GM18505 (cell line): Measurements from ENCODE around the gene SPTBN4.
A peak's percentile ranks its signal among the peaks of the same experiment; 100 is the strongest.
"Not testable (repeated sequence)": the region's sequence is repeated elsewhere in the genome, so short reads cannot be mapped to it uniquely, and the experiment has no call there.

Source experiments
- ATAC-seq: cut with Tn5 transposase; IDR thresholded peaks from one replicate; pipeline ENCODE4 v1.9.1; 2021; ENCODE audit not compliant: unreplicated experiment
- POLR2A ChIP-seq: IDR thresholded peaks from 4 replicates; pipeline ENCODE4 v1.6.1; 2011; ENCODE audit warnings: borderline replicate concordance; ENCODE audit not compliant: insufficient read depth, insufficient read length; ENCODE audit errors: extremely low read depth

The SPTBN4 gene

GRCh38 chr19:40425450-40426287, 41.1 kb upstream of the SPTBN4 start, which contains the start of gene SERTAD1:
Gene SERTAD1 (minus strand): TSS chr19:40425992. CDS start chr19:40423546, 2,446 bp downstream.
- ATAC-seq, result peak; percentile 82
- peak; percentile 99 for TF ChIP-seq POLR2A

GRCh38 chr19:40428197-40428596, 38.6 kb upstream of the SPTBN4 start:
- not testable (repeated sequence) for ATAC-seq

- not testable (repeated sequence) for ATAC-seq
Measured at GRCh38 chr19:40430242-40430641, 36.6 kb upstream of the SPTBN4 start.

GRCh38 chr19:40431698-40432097, 35.1 kb upstream of the SPTBN4 start:
- ATAC-seq, result no peak
- no peak for TF ChIP-seq POLR2A

- ATAC-seq, result not testable (repeated sequence)
Measured at GRCh38 chr19:40432760-40433159, 34.0 kb upstream of the SPTBN4 start.

- TF ChIP-seq POLR2A, result peak; percentile 72
- ATAC-seq, result peak; percentile 55
Measured at GRCh38 chr19:40433391-40434216, 33.2 kb upstream of the SPTBN4 start.

- TF ChIP-seq POLR2A, result no peak
- ATAC-seq, result no peak
Measured at GRCh38 chr19:40438284-40438683, 28.5 kb upstream of the SPTBN4 start.

GRCh38 chr19:40441719-40442253, 25.0 kb upstream of the SPTBN4 start:
- no peak for ATAC-seq
- TF ChIP-seq POLR2A, result peak; percentile 18

GRCh38 chr19:40442328-40443130, 24.3 kb upstream of the SPTBN4 start:
- no peak for ATAC-seq

GRCh38 chr19:40443131-40443999, 23.4 kb upstream of the SPTBN4 start:
- TF ChIP-seq POLR2A, result peak; percentile 33
- ATAC-seq, result peak; percentile 55

More at GRCh38 chr19:40442328-40443130, 24.3 kb upstream of the SPTBN4 start:
- no peak for TF ChIP-seq POLR2A

- TF ChIP-seq POLR2A, result peak; percentile 92
- peak; percentile 62 for ATAC-seq
Measured at GRCh38 chr19:40444000-40444824, 22.6 kb upstream of the SPTBN4 start, which contains the start of gene SERTAD3. Gene SERTAD3 (minus strand): TSS chr19:40444335. CDS start chr19:40442080, 2,255 bp downstream.

GRCh38 chr19:40444825-40445312, 21.9 kb upstream of the SPTBN4 start:
- ATAC-seq, result no peak
- TF ChIP-seq POLR2A, result no peak
